ENCODE measurements around the gene TJAP1. TPM values are rescaled to one million over a fixed set of nuclear protein-coding genes. Genes with fewer than 3 reads are reported as not detected.

TJAP1 gene
- total and polyA plus RNA-seq, 2 donors (not counting 3 experiments of a cell fraction or from before 2014, with no cell fraction given) = 28.4 to 31.8 TPM

GRCh38 chr6:43544461-43544860 is 67.1 kb downstream of the TJAP1 start:
- DNase-seq (ENCODE audit: low read depth, low spot score) (no peak), FAIRE-seq (no peak)
- Histone ChIP-seq H4K20me1 (replicated peaks; ENCODE audit: control insufficient read depth, extremely low read depth, insufficient read depth, low read length) (no peaks in the 10 kb centered on the region), H3K4me1 (ENCODE audit: control insufficient read depth, extremely low read depth, insufficient read depth, low read length) (no peaks in the 10 kb centered on the region), H3K4me3 (replicated peaks in 1 of 3; ENCODE audit: insufficient read depth in 1 of 3, low read depth in 1 of 3, low read length in 3 of 3) (no peak overlapping the region), H2AFZ (ENCODE audit: low read depth, low read length) (no peak overlapping the region), H3K36me3 (ENCODE audit: control insufficient read depth in 2 of 2, extremely low read depth in 1 of 2, insufficient read depth in 2 of 2, low read length in 2 of 2) (peaks cover 9 to 18% of the 10 kb centered on the region in 2 experiments), H3K4me2 (ENCODE audit: insufficient read depth, low read length) (no peak overlapping the region), H3K27me3 (ENCODE audit: control insufficient read depth in 2 of 2, insufficient read depth in 2 of 2, low read length in 2 of 2) (no peaks in the 10 kb centered on the region), H3K27ac (ENCODE audit: insufficient read depth, low read depth, low read length) (no peak overlapping the region), H3K9me1 (replicated peaks; ENCODE audit: control insufficient read depth, extremely low read depth, insufficient read depth, low read length) (no peaks in the 10 kb centered on the region), H3K79me2 (ENCODE audit: control insufficient read depth, insufficient read depth, low read length) (no peaks in the 10 kb centered on the region), H3K9me3 (replicated peaks; ENCODE audit: control insufficient read depth, insufficient read depth, low read length) (no peaks in the 10 kb centered on the region), H3K9ac (replicated peaks; ENCODE audit: extremely low read depth, insufficient read depth, low read length) (no peak overlapping the region)
- POLR2A ChIA-PET = no interaction called here
- TF ChIP-seq JUN (IDR thresholded peaks at IDR 0.05; ENCODE audit: borderline replicate concordance, insufficient read depth, insufficient read length, low read depth) (no peak), POLR2A (IDR thresholded peaks at IDR 0.05; ENCODE audit: low read depth, low read length) (no peak), CTCF (IDR thresholded peaks at IDR 0.05; ENCODE audit: extremely low read depth in 1 of 2, insufficient read depth in 1 of 2, low read depth in 1 of 2, low read length in 2 of 2) (no peak), MAX (IDR thresholded peaks at IDR 0.05; ENCODE audit: insufficient read depth, insufficient read length) (no peak), MYC (IDR thresholded peaks at IDR 0.05; ENCODE audit: low read depth, low read length) (no peak), GATA2 (IDR thresholded peaks at IDR 0.05; ENCODE audit: insufficient read depth, insufficient read length, low read depth, low read length) (no peak), EZH2 (IDR thresholded peaks at IDR 0.05; ENCODE audit: borderline replicate concordance, low read depth, low read length, severe bottlenecking) (no peak), POLR2AphosphoS5 (IDR thresholded peaks at IDR 0.05; ENCODE audit: insufficient read depth, low read depth, low read length) (no peak), FOS (IDR thresholded peaks at IDR 0.05; ENCODE audit: borderline replicate concordance, insufficient read depth, low read length) (no peak)
- no TSS peak for BruUV-seq (replicated peaks)
- intact Hi-C loops (cut with micrococcal nuclease) = no loop called here
- dilution Hi-C loops (cut with MboI; ENCODE audit: extremely low pct_ligation_motif_present, low sequenced_read_pairs) = no loop called here
- CTCF ChIA-PET = no interaction called here
